ENCODE data around the gene ADGRG1.
A peak's percentile ranks its signal among the peaks of the same experiment; 100 is the strongest.

Gene ADGRG1

GRCh38 chr16:57635266-57636097, 7.1 kb downstream of the ADGRG1 start:
- no peak for DNase-seq (ENCODE audit: low spot score)

- DNase-seq (ENCODE audit: low spot score): no peak
Observed at GRCh38 chr16:57636184-57636583, 7.8 kb downstream of the ADGRG1 start.

- DNase-seq (ENCODE audit: low spot score): no peak
Observed at GRCh38 chr16:57637020-57637419, 8.6 kb downstream of the ADGRG1 start.

- peak; percentile 93 for DNase-seq (ENCODE audit: low spot score)
Observed at GRCh38 chr16:57637424-57637823, 9.0 kb downstream of the ADGRG1 start.

GRCh38 chr16:57637965-57638364, 9.5 kb downstream of the ADGRG1 start:
- DNase-seq (ENCODE audit: low spot score): no peak

GRCh38 chr16:57638381-57638780, 10.0 kb downstream of the ADGRG1 start:
- DNase-seq (ENCODE audit: low spot score): no peak

- peak; percentile 85 for DNase-seq (ENCODE audit: low spot score)
Observed at GRCh38 chr16:57639172-57639887, 10.9 kb downstream of the ADGRG1 start.

GRCh38 chr16:57640185-57640584, 11.8 kb downstream of the ADGRG1 start:
- DNase-seq (ENCODE audit: low spot score): no peak

GRCh38 chr16:57640612-57641011, 12.2 kb downstream of the ADGRG1 start:
- DNase-seq (ENCODE audit: low spot score): no peak

GRCh38 chr16:57642160-57643135, 14.0 kb downstream of the ADGRG1 start:
- DNase-seq (ENCODE audit: low spot score): no peak

- DNase-seq (ENCODE audit: low spot score): no peak
Observed at GRCh38 chr16:57643147-57643874, 14.9 kb downstream of the ADGRG1 start.

GRCh38 chr16:57643910-57644309, 15.5 kb downstream of the ADGRG1 start:
- DNase-seq (ENCODE audit: low spot score): no peak

- DNase-seq (ENCODE audit: low spot score): no peak
Observed at GRCh38 chr16:57644383-57645014, 16.1 kb downstream of the ADGRG1 start.

GRCh38 chr16:57645169-57645568, 16.7 kb downstream of the ADGRG1 start:
- DNase-seq (ENCODE audit: low spot score): no peak

- no peak for DNase-seq (ENCODE audit: low spot score)
Observed at GRCh38 chr16:57645691-57646387, 17.4 kb downstream of the ADGRG1 start.

GRCh38 chr16:57646388-57647039, 18.1 kb downstream of the ADGRG1 start:
- DNase-seq (ENCODE audit: low spot score): no peak

- DNase-seq (ENCODE audit: low spot score): no peak
Observed at GRCh38 chr16:57647136-57647875, 18.9 kb downstream of the ADGRG1 start.

GRCh38 chr16:57648125-57648524, 19.7 kb downstream of the ADGRG1 start:
- DNase-seq (ENCODE audit: low spot score): peak; percentile 77
